HEK293T (cell line): Measurements from ENCODE around the gene CDHR2.

Experiments
- CTCF ChIA-PET: fragments of 350-600 bp; formaldehyde crosslinking; extraction: SDS; loops from one replicate; lab custom pipeline; 2021; ENCODE audit warnings: antibody characterized with exemption, inconsistent platforms; lab: Yijun Ruan, JAX
- POLR2A ChIA-PET: fragments of 350-600 bp; formaldehyde crosslinking; extraction: SDS; loops from one replicate; lab custom pipeline; 2020; ENCODE audit warnings: antibody characterized with exemption, inconsistent platforms; lab: Yijun Ruan, JAX
- DNase-seq: peaks from one replicate; pipeline ENCODE4 v3.0.0; 2012; ENCODE audit warnings: mixed read lengths; ENCODE audit errors: extremely low spot score
- ARNT ChIP-seq: fragments of 450-650 bp; IDR thresholded peaks from 2 replicates; pipeline ENCODE4 v1.6.1; 2017; ENCODE audit warnings: mild to moderate bottlenecking
- BHLHE40 ChIP-seq: fragments of 450-650 bp; IDR thresholded peaks from 2 replicates; pipeline ENCODE4 v1.6.1; 2016; ENCODE audit warnings: mild to moderate bottlenecking, moderate library complexity, borderline replicate concordance
- CTBP1 ChIP-seq: fragments of 450-650 bp; IDR thresholded peaks from 2 replicates; pipeline ENCODE4 v1.6.1; 2016; ENCODE audit warnings: borderline replicate concordance
- ELF4 ChIP-seq: fragments of 450-650 bp; IDR thresholded peaks from 2 replicates; pipeline ENCODE4 v1.6.1; 2017; ENCODE audit warnings: antibody characterized with exemption
- FOXA1 ChIP-seq: fragments of 450-650 bp; IDR thresholded peaks from 2 replicates; pipeline ENCODE4 v1.6.1; 2016; ENCODE audit warnings: mild to moderate bottlenecking
- FOXK2 ChIP-seq: fragments of 450-650 bp; IDR thresholded peaks from 2 replicates; pipeline ENCODE4 v1.6.1; 2016; ENCODE audit warnings: mild to moderate bottlenecking
- FOXM1 ChIP-seq: fragments of 450-650 bp; IDR thresholded peaks from 2 replicates; pipeline ENCODE4 v1.6.1; 2017; ENCODE audit warnings: mild to moderate bottlenecking, borderline replicate concordance
- HDGF ChIP-seq: fragments of 450-650 bp; IDR thresholded peaks from 2 replicates; pipeline ENCODE4 v1.6.1; 2017; ENCODE audit warnings: antibody characterized with exemption, borderline replicate concordance
- L3MBTL2 ChIP-seq: fragments of 450-650 bp; conservative IDR thresholded peaks from 2 replicates; pipeline ENCODE4 v1.6.1; 2016; ENCODE audit warnings: mild to moderate bottlenecking
- LEF1 ChIP-seq: fragments of 450-650 bp; IDR thresholded peaks from 2 replicates; pipeline ENCODE4 v1.6.1; 2017; ENCODE audit warnings: mild to moderate bottlenecking, borderline replicate concordance
- NFRKB ChIP-seq: fragments of 450-650 bp; IDR thresholded peaks from 2 replicates; pipeline ENCODE4 v1.6.1; 2016; ENCODE audit warnings: mild to moderate bottlenecking, moderate library complexity
- SP1 ChIP-seq: fragments of 450-650 bp; IDR thresholded peaks from 2 replicates; pipeline ENCODE4 v1.6.1; 2017
- SUZ12 ChIP-seq: fragments of 450-650 bp; IDR thresholded peaks from 2 replicates; pipeline ENCODE4 v1.6.1; 2016; ENCODE audit warnings: mild to moderate bottlenecking
- TARDBP ChIP-seq: fragments of 450-650 bp; IDR thresholded peaks from 2 replicates; pipeline ENCODE4 v1.6.1; 2016
- ZNF384 ChIP-seq: fragments of 450-650 bp; IDR thresholded peaks from 2 replicates; pipeline ENCODE4 v1.6.1; 2016
- TF ChIP-seq, protein P1 (sequence below): fragments of 450-650 bp; IDR thresholded peaks from 2 replicates; pipeline ENCODE4 v1.6.1; 2016

CDHR2 gene

GRCh38 chr5:176561259-176561658 lies 12.1 kb downstream of the CDHR2 start:
- POLR2A ChIA-PET = no interaction called here

DNA sequence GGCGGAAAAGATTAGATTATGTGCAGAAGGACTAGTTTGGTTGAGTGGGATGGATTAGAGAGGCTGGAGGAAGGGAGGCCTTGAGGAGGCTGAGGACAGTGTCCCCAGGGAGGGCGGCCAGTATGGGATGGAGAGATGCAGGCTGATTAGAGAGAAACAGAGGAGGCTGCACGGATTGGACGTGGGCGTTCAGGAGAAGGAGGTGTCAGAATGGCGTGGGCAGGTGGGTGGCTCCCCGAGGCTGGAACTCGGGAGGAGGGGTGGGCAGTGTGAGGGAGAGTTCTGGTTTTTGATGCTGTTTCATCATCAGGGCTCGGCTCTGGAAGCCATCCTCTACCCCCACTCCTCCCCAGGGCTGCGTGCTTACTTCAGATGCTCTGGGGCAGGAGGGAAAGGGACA lies 13.0 kb downstream of the CDHR2 start:
- DNase-seq = no peak
- ChIA-PET POLR2A (interaction anchor here (1.2 kb wide), 1 partner anchor 25 kb away, joined by 5 read pairs; the partner anchor contains the start of gene RNF44), CTCF (no interaction called here)
- TF ChIP-seq, protein P1, sequence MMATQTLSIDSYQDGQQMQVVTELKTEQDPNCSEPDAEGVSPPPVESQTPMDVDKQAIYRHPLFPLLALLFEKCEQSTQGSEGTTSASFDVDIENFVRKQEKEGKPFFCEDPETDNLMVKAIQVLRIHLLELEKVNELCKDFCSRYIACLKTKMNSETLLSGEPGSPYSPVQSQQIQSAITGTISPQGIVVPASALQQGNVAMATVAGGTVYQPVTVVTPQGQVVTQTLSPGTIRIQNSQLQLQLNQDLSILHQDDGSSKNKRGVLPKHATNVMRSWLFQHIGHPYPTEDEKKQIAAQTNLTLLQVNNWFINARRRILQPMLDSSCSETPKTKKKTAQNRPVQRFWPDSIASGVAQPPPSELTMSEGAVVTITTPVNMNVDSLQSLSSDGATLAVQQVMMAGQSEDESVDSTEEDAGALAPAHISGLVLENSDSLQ = no peak
- TF ChIP-seq ZNF384 = no peak
- TF ChIP-seq TARDBP = no peak
- TF ChIP-seq SUZ12 = no peak

More at GRCh38 chr5:176561259-176561658, 12.1 kb downstream of the CDHR2 start:
- CTCF ChIA-PET = no interaction called here
- TF ChIP-seq FOXA1 = no peak
- TF ChIP-seq ARNT = no peak
- TF ChIP-seq SP1 = no peak
- no peak for TF ChIP-seq CTBP1
- no peak for TF ChIP-seq L3MBTL2
- TF ChIP-seq SUZ12 = no peak
- TF ChIP-seq, protein P1 = no peak
- TF ChIP-seq HDGF = no peak
- TF ChIP-seq ZNF384 = no peak
- no peak for TF ChIP-seq ELF4
- TF ChIP-seq FOXM1 = no peak
- TF ChIP-seq LEF1 = no peak
- TF ChIP-seq BHLHE40 = no peak
- DNase-seq = no peak

GRCh38 chr5:176564002-176564401 lies 14.9 kb downstream of the CDHR2 start:
- CTCF ChIA-PET = no interaction called here
- no peak for DNase-seq
- no peak for TF ChIP-seq SUZ12
- TF ChIP-seq SP1 = no peak
- no peak for TF ChIP-seq FOXA1
- TF ChIP-seq, protein P1 = no peak
- TF ChIP-seq LEF1 = no peak
- no peak for TF ChIP-seq NFRKB
- no peak for TF ChIP-seq FOXM1
- no peak for TF ChIP-seq BHLHE40
- no peak for TF ChIP-seq ZNF384
- no peak for TF ChIP-seq ARNT
- no peak for TF ChIP-seq ELF4
- TF ChIP-seq CTBP1 = no peak
- TF ChIP-seq TARDBP = no peak
- TF ChIP-seq L3MBTL2 = no peak
- POLR2A ChIA-PET = no interaction called here

GRCh38 chr5:176565760-176566288 lies 16.7 kb downstream of the CDHR2 start:
- ChIA-PET POLR2A (interaction anchor here (1.2 to 1.9 kb wide), 2 partner anchors 23 to 28 kb away, joined by 4 to 5 read pairs; partner anchors contain the start of gene RNF44), CTCF (no interaction called here)
- no peak for TF ChIP-seq FOXA1
- TF ChIP-seq ZNF384 = peak; percentile 30; the same call in 1 of the 2 replicates
- DNase-seq = no peak

GRCh38 chr5:176568657-176569056 lies 19.5 kb downstream of the CDHR2 start:
- ChIA-PET POLR2A (no interaction called here), CTCF (no interaction called here)
- DNase-seq = no peak
- TF ChIP-seq NFRKB = no peak
- no peak for TF ChIP-seq BHLHE40
- no peak for TF ChIP-seq ELF4
- TF ChIP-seq TARDBP = no peak
- TF ChIP-seq CTBP1 = no peak

- ChIA-PET CTCF (interaction anchor here (0.6 to 1.4 kb wide), 5 partner anchors 20 to 91 kb away, joined by 3 to 12 read pairs (median 6); partner anchors contain the start of gene TSPAN17), POLR2A (interaction anchor here (0.8 kb wide), 1 partner anchor 32 kb away, joined by 3 read pairs; the partner anchor contains the start of gene RNF44)
- DNase-seq = no peak
- TF ChIP-seq SP1 = no peak
- no peak for TF ChIP-seq SUZ12
- no peak for TF ChIP-seq TARDBP
- TF ChIP-seq L3MBTL2 = no peak
- no peak for TF ChIP-seq HDGF
- no peak for TF ChIP-seq ZNF384
- no peak for TF ChIP-seq FOXK2
- TF ChIP-seq LEF1 = no peak
- TF ChIP-seq FOXM1 = no peak
- no peak for TF ChIP-seq NFRKB
- TF ChIP-seq BHLHE40 = no peak
- TF ChIP-seq ELF4 = no peak
- TF ChIP-seq FOXA1 = no peak
- TF ChIP-seq, protein P1 = no peak
Observed at GRCh38 chr5:176570044-176570443, 20.9 kb downstream of the CDHR2 start.
